HFFc6 (cell line): ENCODE measurements around the gene IGSF9B. TPM values are rescaled to one million over a fixed set of nuclear protein-coding genes. Genes with fewer than 3 reads are reported as not detected.

Source experiments
- DNase-seq: peaks from one replicate; pipeline ENCODE4 v3.0.0-alpha.2; 2018
- H3K27ac Mint-ChIP-seq: 2 replicates; pipeline ENCODE4 v1.8.0; 2020; ENCODE audit warnings: mild to moderate bottlenecking, mixed read lengths
- H3K27me3 Mint-ChIP-seq: 2 replicates; pipeline ENCODE4 v1.8.0; 2021; ENCODE audit warnings: mild to moderate bottlenecking, moderate library complexity, mixed read lengths; ENCODE audit not compliant: insufficient read depth
- H3K36me3 Mint-ChIP-seq: 2 replicates; pipeline ENCODE4 v1.8.0; 2021; ENCODE audit warnings: low read depth, mixed read lengths
- H3K4me1 Mint-ChIP-seq: 2 replicates; pipeline ENCODE4 v1.8.0; 2020; ENCODE audit warnings: low read depth, mixed read lengths
- H3K4me3 Mint-ChIP-seq: 2 replicates; pipeline ENCODE4 v1.8.0; 2020; ENCODE audit warnings: mild to moderate bottlenecking, moderate library complexity, mixed read lengths
- H3K9me3 Mint-ChIP-seq: 2 replicates; pipeline ENCODE4 v1.8.0; 2020; ENCODE audit warnings: mild to moderate bottlenecking, mixed read lengths
- total RNA-seq, 6 experiments: library from RNA; stranded (reverse); fragmentation: NEBNext Ultra II Directional; extraction: Animal tissue kit (Norgen Biotek cat#: 25700); gene quantifications; 2 replicates in 1 of 6; 3 replicates in 5 of 6; pipeline ENCODE4 v1.2.3, GENCODE V29; 2021
- TF ChIP-seq, protein P1 (sequence below): fragments of 200-600 bp; sonication (generic); IDR thresholded peaks from 2 replicates; pipeline ENCODE4 v1.5.0; 2021; ENCODE audit warnings: antibody characterized with exemption, mild to moderate bottlenecking

Gene IGSF9B
- total RNA-seq, 6 experiments from 2014 or later = not detected

DNA sequence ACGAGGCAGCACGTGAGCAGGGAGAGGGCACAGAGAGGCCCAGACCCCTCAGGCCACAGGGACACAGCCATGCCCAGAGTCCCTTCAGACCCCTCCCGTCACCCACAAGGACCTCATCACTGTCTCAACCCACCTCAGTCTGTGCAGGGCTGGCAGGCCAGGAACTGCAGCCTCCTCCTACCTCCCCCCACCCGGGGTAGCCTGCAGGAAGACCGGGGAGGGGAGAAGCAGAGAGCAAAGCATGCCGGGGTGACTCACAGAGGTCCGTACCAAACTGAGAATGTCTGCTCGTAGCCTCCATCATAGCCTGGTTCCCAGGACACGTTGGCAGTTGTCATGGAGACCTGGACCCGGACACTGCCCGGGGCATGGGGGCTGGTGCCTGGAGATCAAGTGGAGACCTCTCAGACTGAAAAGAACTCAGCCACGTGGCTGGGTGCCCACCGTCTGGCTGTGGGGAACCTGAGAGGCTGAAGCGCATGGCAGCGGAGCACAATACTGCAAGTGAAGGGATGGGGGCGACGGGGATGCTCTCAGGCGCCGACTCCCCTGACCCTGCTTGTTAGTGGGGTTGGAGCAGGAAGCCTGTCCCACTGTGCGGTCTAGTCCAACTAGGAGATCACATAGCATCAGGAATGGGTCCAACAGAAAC is 27.2 kb downstream of the IGSF9B start:
- no peak overlapping the region for H3K27ac Mint-ChIP-seq
- peaks cover 16% of the 10 kb centered on the region for H3K27me3 Mint-ChIP-seq
- DNase-seq = no peak
- no peaks in the 10 kb centered on the region for H3K9me3 Mint-ChIP-seq
- TF ChIP-seq, protein P1, sequence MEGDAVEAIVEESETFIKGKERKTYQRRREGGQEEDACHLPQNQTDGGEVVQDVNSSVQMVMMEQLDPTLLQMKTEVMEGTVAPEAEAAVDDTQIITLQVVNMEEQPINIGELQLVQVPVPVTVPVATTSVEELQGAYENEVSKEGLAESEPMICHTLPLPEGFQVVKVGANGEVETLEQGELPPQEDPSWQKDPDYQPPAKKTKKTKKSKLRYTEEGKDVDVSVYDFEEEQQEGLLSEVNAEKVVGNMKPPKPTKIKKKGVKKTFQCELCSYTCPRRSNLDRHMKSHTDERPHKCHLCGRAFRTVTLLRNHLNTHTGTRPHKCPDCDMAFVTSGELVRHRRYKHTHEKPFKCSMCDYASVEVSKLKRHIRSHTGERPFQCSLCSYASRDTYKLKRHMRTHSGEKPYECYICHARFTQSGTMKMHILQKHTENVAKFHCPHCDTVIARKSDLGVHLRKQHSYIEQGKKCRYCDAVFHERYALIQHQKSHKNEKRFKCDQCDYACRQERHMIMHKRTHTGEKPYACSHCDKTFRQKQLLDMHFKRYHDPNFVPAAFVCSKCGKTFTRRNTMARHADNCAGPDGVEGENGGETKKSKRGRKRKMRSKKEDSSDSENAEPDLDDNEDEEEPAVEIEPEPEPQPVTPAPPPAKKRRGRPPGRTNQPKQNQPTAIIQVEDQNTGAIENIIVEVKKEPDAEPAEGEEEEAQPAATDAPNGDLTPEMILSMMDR = no peak
- no peak overlapping the region for H3K4me3 Mint-ChIP-seq
- peaks cover 17% of the 10 kb centered on the region for H3K4me1 Mint-ChIP-seq
- H3K36me3 Mint-ChIP-seq = no peaks in the 10 kb centered on the region

DNA sequence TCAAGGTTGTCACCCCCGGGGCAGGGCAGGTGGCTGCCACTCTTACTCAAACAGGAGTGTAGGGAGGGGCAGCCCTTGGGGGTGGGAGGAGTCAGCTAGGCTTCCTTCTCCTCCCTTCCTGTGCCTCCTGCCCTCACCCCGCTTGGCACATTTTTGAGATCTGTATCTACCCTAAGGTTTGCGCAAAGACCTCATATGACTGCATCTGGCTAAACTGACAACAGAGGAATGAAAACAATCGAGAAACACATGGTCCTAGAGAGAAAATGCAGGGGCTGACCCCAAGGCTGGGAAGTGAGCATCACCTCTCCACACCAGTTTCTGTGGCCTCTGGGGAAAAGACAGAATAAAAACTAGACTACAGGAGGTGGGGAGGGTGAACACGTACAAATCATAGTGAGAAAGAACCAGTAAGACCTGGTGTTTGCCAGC is 28.1 kb downstream of the IGSF9B start:
- Mint-ChIP-seq H3K4me3 (no peak overlapping the region), H3K4me1 (peaks cover 15% of the 10 kb centered on the region), H3K9me3 (no peaks in the 10 kb centered on the region), H3K27ac (no peak overlapping the region), H3K36me3 (no peaks in the 10 kb centered on the region), H3K27me3 (peaks cover 17% of the 10 kb centered on the region)
- TF ChIP-seq, protein P1 = no peak
- DNase-seq = no peak

- Mint-ChIP-seq H3K4me1 (peaks cover 15% of the 10 kb centered on the region), H3K4me3 (peak overlapping the region; percentile 55), H3K9me3 (no peaks in the 10 kb centered on the region; the same call in 1 of the 2 replicates), H3K36me3 (no peaks in the 10 kb centered on the region), H3K27me3 (peaks cover 18% of the 10 kb centered on the region), H3K27ac (no peak overlapping the region)
- TF ChIP-seq, protein P1 = peak; percentile 90
- DNase-seq = peak; percentile 54
Measured at GRCh38 chr11:133927690-133928627, 28.8 kb downstream of the IGSF9B start.

GRCh38 chr11:133926466-133927246 is 30.1 kb downstream of the IGSF9B start:
- Mint-ChIP-seq H3K4me1 (peaks cover 15% of the 10 kb centered on the region), H3K27me3 (peaks cover 23% of the 10 kb centered on the region), H3K9me3 (no peaks in the 10 kb centered on the region; the same call in 1 of the 2 replicates), H3K4me3 (no peak overlapping the region), H3K36me3 (no peaks in the 10 kb centered on the region), H3K27ac (no peak overlapping the region)
- no peak for DNase-seq
- TF ChIP-seq, protein P1 = no peak

GRCh38 chr11:133925756-133926155 is 31.0 kb downstream of the IGSF9B start:
- H3K4me3 Mint-ChIP-seq = no peak overlapping the region
- H3K27ac Mint-ChIP-seq = no peak overlapping the region
- H3K4me1 Mint-ChIP-seq = peaks cover 15% of the 10 kb centered on the region
- TF ChIP-seq, protein P1 = no peak
- no peaks in the 10 kb centered on the region; the same call in 1 of the 2 replicates for H3K9me3 Mint-ChIP-seq
- no peaks in the 10 kb centered on the region for H3K36me3 Mint-ChIP-seq
- DNase-seq = no peak
- peaks cover 23% of the 10 kb centered on the region for H3K27me3 Mint-ChIP-seq
